ENCODE results near the gene SORCS2. TPM values are rescaled to one million over a fixed set of nuclear protein-coding genes. Genes with fewer than 3 reads are reported as not detected.

Gene SORCS2
- total RNA-seq, 1 donor from 2014 or later, result 13.8 TPM

DNA sequence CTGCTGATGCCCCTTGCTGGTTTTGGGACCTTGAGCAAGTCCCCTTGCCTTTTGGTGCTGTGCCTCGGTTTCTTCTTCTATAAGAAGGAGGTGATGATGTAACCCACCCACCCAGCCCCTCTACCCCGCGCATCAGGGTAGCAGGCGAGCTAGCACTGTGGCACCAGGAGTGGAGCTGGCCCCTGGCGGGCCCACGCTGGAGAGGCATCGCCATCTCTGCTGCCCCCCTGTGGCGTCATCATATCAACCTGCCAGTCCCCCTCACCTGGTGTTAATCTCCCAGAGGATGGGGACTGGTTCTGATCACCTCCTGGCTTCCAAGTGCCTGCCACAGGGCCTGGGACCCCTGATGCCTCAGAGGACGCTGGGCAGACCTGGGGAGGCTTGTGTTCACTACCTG lies 6.3 kb upstream of the SORCS2 start:
- Histone ChIP-seq H3K27ac (ENCODE audit: low read depth, low read length) (no peak overlapping the region), H4K20me1 (ENCODE audit: insufficient read depth, low read length) (peaks cover 4% of the 10 kb centered on the region), H3K9ac (ENCODE audit: low read length) (no peak overlapping the region), H3K36me3 (ENCODE audit: insufficient read depth, low read length) (no peaks in the 10 kb centered on the region), H3K9me3 (ENCODE audit: insufficient read depth, low read depth, low read length) (no peaks in the 10 kb centered on the region), H3K4me1 (ENCODE audit: insufficient read depth, low read length) (no peaks in the 10 kb centered on the region), H2AFZ (ENCODE audit: low read depth, low read length) (no peak overlapping the region), H3K4me3 (ENCODE audit: insufficient read depth, low read depth, low read length) (no peak overlapping the region), H3K27me3 (ENCODE audit: insufficient read depth, low read length) (peaks cover 37% of the 10 kb centered on the region), H3K4me2 (ENCODE audit: low read length) (no peak overlapping the region), H3K79me2 (ENCODE audit: insufficient read depth, low read length) (no peaks in the 10 kb centered on the region)
- no peak for TF ChIP-seq EZH2 (IDR thresholded peaks at IDR 0.05; ENCODE audit: insufficient read depth, low read length)
- TF ChIP-seq, protein P1, sequence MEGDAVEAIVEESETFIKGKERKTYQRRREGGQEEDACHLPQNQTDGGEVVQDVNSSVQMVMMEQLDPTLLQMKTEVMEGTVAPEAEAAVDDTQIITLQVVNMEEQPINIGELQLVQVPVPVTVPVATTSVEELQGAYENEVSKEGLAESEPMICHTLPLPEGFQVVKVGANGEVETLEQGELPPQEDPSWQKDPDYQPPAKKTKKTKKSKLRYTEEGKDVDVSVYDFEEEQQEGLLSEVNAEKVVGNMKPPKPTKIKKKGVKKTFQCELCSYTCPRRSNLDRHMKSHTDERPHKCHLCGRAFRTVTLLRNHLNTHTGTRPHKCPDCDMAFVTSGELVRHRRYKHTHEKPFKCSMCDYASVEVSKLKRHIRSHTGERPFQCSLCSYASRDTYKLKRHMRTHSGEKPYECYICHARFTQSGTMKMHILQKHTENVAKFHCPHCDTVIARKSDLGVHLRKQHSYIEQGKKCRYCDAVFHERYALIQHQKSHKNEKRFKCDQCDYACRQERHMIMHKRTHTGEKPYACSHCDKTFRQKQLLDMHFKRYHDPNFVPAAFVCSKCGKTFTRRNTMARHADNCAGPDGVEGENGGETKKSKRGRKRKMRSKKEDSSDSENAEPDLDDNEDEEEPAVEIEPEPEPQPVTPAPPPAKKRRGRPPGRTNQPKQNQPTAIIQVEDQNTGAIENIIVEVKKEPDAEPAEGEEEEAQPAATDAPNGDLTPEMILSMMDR (IDR thresholded peaks at IDR 0.05; ENCODE audit: insufficient read depth, low read depth, low read length), result no peak
- Mint-ChIP-seq H3K9me3 (ENCODE audit: unreplicated experiment) (peaks cover 12% of the 10 kb centered on the region), H3K36me3 (ENCODE audit: low read depth, unreplicated experiment) (peaks cover 2% of the 10 kb centered on the region), H3K27ac (ENCODE audit: unreplicated experiment) (no peak overlapping the region), H3K4me3 (ENCODE audit: unreplicated experiment) (no peak overlapping the region), H3K27me3 (ENCODE audit: low read depth, unreplicated experiment) (peaks cover 52% of the 10 kb centered on the region), H3K4me1 (ENCODE audit: low read depth, unreplicated experiment) (peaks cover 6% of the 10 kb centered on the region)
- FAIRE-seq, result no peak
- no peak for DNase-seq (ENCODE audit: low read depth)

DNA sequence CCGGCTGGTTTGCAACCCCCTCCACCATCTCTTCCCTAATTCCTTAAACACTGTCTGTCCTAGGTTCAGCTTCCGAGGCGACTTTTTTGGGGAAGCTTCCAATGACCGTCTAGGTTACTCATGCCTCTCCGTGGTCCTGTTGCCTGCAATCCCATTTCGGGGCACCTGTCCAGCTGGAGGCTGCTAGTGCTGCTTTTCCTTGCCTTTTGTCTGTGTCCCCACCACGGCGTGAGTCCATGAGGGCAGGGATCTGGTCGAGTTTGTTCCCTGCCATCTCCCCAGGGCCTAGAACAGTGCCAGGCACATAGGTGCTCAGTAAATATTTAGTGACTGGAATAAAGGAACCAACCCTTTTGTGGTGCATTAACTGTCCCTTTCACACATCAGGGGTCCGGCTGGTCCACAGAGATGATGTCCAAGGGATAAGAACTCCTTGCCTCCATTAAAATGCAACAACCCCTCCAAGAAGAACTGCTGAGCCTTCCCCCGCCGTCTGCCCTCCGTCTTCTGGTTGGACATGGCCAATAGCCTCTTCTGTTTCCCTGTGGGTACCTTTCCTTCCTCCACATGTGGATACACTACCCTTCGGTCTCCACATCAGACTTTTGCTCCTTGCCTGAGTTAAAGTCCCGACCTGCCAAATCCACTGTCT lies 5.7 kb upstream of the SORCS2 start:
- DNase-seq (ENCODE audit: low read depth) (no peak), FAIRE-seq (no peak)
- Mint-ChIP-seq H3K4me1 (ENCODE audit: low read depth, unreplicated experiment) (peaks cover 6% of the 10 kb centered on the region), H3K9me3 (ENCODE audit: unreplicated experiment) (peaks cover 10% of the 10 kb centered on the region), H3K27ac (ENCODE audit: unreplicated experiment) (no peak overlapping the region), H3K4me3 (ENCODE audit: unreplicated experiment) (no peak overlapping the region), H3K27me3 (ENCODE audit: low read depth, unreplicated experiment) (peaks cover 50% of the 10 kb centered on the region), H3K36me3 (ENCODE audit: low read depth, unreplicated experiment) (peaks cover 2% of the 10 kb centered on the region)
- H3K4me1 ChIP-seq (ENCODE audit: insufficient read depth, low read length), result no peaks in the 10 kb centered on the region
- H4K20me1 ChIP-seq (ENCODE audit: insufficient read depth, low read length), result peaks cover 4% of the 10 kb centered on the region
- no peaks in the 10 kb centered on the region for H3K36me3 ChIP-seq (ENCODE audit: insufficient read depth, low read length)
- no peaks in the 10 kb centered on the region for H3K79me2 ChIP-seq (ENCODE audit: insufficient read depth, low read length)
- H3K9me3 ChIP-seq (ENCODE audit: insufficient read depth, low read depth, low read length), result no peaks in the 10 kb centered on the region
- no peak overlapping the region for H3K4me2 ChIP-seq (ENCODE audit: low read length)
- TF ChIP-seq EZH2 (IDR thresholded peaks at IDR 0.05; ENCODE audit: insufficient read depth, low read length), result no peak
- TF ChIP-seq, protein P1 (IDR thresholded peaks at IDR 0.05; ENCODE audit: insufficient read depth, low read depth, low read length), result no peak
- H3K4me3 ChIP-seq (ENCODE audit: insufficient read depth, low read depth, low read length), result no peak overlapping the region
- peaks cover 37% of the 10 kb centered on the region for H3K27me3 ChIP-seq (ENCODE audit: insufficient read depth, low read length)
- no peak overlapping the region for H3K9ac ChIP-seq (ENCODE audit: low read length)
- no peak overlapping the region for H2AFZ ChIP-seq (ENCODE audit: low read depth, low read length)
- no peak overlapping the region for H3K27ac ChIP-seq (ENCODE audit: low read depth, low read length)

DNA sequence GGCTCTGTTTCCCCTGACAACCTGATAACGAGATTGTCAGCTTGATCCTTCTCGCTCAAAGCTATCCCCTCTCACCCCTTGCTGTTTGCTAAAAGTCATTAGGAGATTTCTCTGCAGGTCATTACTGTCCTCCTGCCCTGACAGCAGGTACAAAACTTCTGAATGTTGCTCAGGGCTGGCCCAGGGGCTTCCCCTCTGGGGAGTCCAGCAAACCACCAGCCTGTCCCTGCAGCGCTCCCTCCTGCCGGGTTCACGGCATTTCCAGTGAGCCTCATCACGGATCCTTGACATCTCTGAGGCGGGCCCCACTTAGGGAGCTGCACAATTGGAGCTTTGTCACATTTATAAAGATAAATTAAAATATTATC lies 5.2 kb upstream of the SORCS2 start:
- Histone ChIP-seq H3K4me3 (ENCODE audit: insufficient read depth, low read depth, low read length) (no peak overlapping the region), H4K20me1 (ENCODE audit: insufficient read depth, low read length) (peaks cover 4% of the 10 kb centered on the region), H3K27me3 (ENCODE audit: insufficient read depth, low read length) (peaks cover 37% of the 10 kb centered on the region), H3K27ac (ENCODE audit: low read depth, low read length) (no peak overlapping the region), H3K9me3 (ENCODE audit: insufficient read depth, low read depth, low read length) (no peaks in the 10 kb centered on the region), H3K4me1 (ENCODE audit: insufficient read depth, low read length) (no peaks in the 10 kb centered on the region), H2AFZ (ENCODE audit: low read depth, low read length) (no peak overlapping the region), H3K79me2 (ENCODE audit: insufficient read depth, low read length) (no peaks in the 10 kb centered on the region), H3K4me2 (ENCODE audit: low read length) (no peak overlapping the region), H3K9ac (ENCODE audit: low read length) (no peak overlapping the region), H3K36me3 (ENCODE audit: insufficient read depth, low read length) (no peaks in the 10 kb centered on the region)
- H3K4me1 Mint-ChIP-seq (ENCODE audit: low read depth, unreplicated experiment), result peaks cover 6% of the 10 kb centered on the region
- no peak for FAIRE-seq
- H3K27ac Mint-ChIP-seq (ENCODE audit: unreplicated experiment), result no peak overlapping the region
- H3K27me3 Mint-ChIP-seq (ENCODE audit: low read depth, unreplicated experiment), result peaks cover 50% of the 10 kb centered on the region
- peaks cover 2% of the 10 kb centered on the region for H3K36me3 Mint-ChIP-seq (ENCODE audit: low read depth, unreplicated experiment)
- TF ChIP-seq, protein P1 (IDR thresholded peaks at IDR 0.05; ENCODE audit: insufficient read depth, low read depth, low read length), result no peak
- no peak for TF ChIP-seq EZH2 (IDR thresholded peaks at IDR 0.05; ENCODE audit: insufficient read depth, low read length)
- no peak for DNase-seq (ENCODE audit: low read depth)
- no peak overlapping the region for H3K4me3 Mint-ChIP-seq (ENCODE audit: unreplicated experiment)
- H3K9me3 Mint-ChIP-seq (ENCODE audit: unreplicated experiment), result peaks cover 10% of the 10 kb centered on the region

All from astrocyte (in vitro differentiated cells and primary cell).